Peyer's patch (tissue), 4 donors: ENCODE measurements around the gene DNAH3.

Source experiments
- CTCF ChIP-seq, 6 experiments: fragments of 450-650 bp in 4 of 6; fragments of 200-600 bp in 2 of 6; sonication (generic) in 1 of 6; IDR thresholded peaks; one replicate each; pipeline ENCODE4 v1.5.1; 2017 to 2019; ENCODE audit warnings: antibody characterized with exemption in 6 of 6, mild to moderate bottlenecking in 3 of 6, moderate library complexity in 1 of 6
- POLR2A ChIP-seq, 2 donors: fragments of 450-650 bp; IDR thresholded peaks; one replicate each; pipeline ENCODE4 v1.5.1; 2017; ENCODE audit warnings: antibody characterized with exemption in 2 of 2, mild to moderate bottlenecking in 2 of 2, moderate library complexity in 2 of 2

- TF ChIP-seq CTCF (IDR thresholded peaks at IDR 0.05) (no peak), POLR2A (IDR thresholded peaks at IDR 0.05) (no peak)
These were observed 10.6 kb upstream of the DNAH3 start for GRCh38 chr16:21161211-21161610.
